Measurements from ENCODE around the gene ELL.

ELL gene

DNA sequence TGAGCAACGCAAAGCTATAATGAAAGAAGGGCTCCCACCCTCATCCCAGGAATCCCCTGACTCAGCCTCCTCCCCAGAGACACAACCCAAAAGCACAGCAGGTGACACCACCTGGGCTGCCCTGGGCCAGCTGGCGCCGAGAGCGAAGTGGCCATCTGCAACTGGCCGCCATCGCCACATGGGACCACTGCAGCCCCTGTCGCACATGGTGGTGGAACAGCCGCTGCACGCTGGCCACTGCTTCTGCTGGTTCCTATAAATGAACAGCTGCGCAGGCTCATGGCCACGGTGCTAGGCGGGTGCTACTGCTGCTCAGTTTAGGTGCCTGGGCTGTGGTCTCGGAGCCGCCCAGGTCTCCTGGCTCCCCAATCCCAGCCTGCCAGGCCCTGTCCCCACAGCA lies 72.3 kb downstream of the ELL start:
- Mint-ChIP-seq H3K36me3 (ENCODE audit: insufficient read depth) (peaks cover 32% of the 10 kb centered on the region), H3K9me3 (no peaks in the 10 kb centered on the region), H3K4me3 (no peak overlapping the region), H3K27ac (ENCODE audit: low read depth) (no peak overlapping the region), H3K4me1 (peaks cover 8% of the 10 kb centered on the region), H3K27me3 (no peaks in the 10 kb centered on the region)
- ATAC-seq (replicated peaks; ENCODE audit: extremely low read depth, poor library complexity, severe bottlenecking) (no peak), DNase-seq (ENCODE audit: low spot score in 2 of 2) (no peak)

DNA sequence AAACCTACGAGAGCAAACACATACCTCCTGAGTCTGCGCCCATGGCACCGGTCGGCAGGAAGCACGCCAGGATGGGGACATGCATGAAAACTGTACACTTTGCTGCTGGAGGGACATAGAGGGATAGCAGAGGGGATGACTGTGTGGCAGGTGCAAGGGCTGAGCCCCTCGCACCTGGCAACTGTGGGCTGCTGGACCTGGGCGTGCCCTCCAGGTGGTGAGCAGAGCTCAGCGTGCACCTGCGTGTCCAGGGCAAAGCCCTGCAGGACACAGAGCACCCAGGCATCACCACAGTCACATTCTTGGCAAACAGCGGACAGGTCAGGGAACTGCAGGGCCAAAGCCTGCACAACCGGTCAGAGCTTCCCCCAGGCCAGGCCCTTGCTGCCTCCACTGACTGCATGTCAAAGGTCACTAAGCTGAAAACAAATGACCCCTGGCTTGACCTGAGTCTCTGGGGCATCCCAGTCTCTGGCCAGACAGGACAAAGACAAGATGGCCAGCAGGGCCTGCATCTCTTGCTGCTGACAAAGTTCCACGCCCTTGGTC lies 75.0 kb downstream of the ELL start:
- Mint-ChIP-seq H3K27ac (ENCODE audit: low read depth) (no peak overlapping the region), H3K4me1 (peaks cover 22% of the 10 kb centered on the region), H3K36me3 (ENCODE audit: insufficient read depth) (peaks cover 40% of the 10 kb centered on the region), H3K9me3 (peaks cover 5% of the 10 kb centered on the region), H3K4me3 (no peak overlapping the region), H3K27me3 (no peaks in the 10 kb centered on the region)
- DNase-seq (ENCODE audit: low spot score in 2 of 2): no peak
- ATAC-seq (replicated peaks; ENCODE audit: extremely low read depth, poor library complexity, severe bottlenecking): no peak

DNA sequence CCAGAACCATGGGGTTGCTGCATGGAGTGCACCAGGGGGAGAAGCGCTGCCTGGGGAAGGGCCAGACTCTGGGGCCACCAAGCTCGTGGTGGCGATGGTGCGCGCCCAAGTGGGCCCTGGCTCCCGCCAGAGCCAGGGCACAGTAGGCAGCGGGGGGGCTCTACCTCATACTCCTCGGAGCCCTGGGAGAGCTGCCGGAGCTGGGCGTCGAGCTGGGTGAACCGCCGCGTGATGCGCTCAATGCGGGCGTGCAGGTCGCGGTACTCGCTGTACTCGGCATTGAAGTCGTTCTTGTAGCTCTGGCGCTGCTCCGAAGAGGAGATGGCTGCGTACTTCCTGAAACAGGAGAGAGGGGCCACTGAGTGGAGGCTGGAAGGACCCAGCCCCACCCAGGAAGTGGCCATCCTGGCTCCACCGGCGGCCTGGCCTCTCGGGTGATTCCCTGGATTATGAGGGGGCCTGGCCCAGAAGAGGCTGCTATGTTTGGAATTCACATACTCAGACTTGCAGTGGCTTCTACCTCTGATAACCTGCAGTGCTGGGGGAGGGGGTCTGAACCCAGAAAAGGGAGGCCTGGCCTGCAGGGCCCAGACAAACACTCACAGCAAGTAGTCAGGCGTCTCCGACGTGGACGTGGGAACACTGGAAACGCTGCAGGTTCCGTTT lies 75.6 kb downstream of the ELL start:
- Mint-ChIP-seq H3K4me3 (no peak overlapping the region), H3K27ac (ENCODE audit: low read depth) (no peak overlapping the region), H3K27me3 (no peaks in the 10 kb centered on the region), H3K36me3 (ENCODE audit: insufficient read depth) (peaks cover 42% of the 10 kb centered on the region), H3K4me1 (peaks cover 27% of the 10 kb centered on the region), H3K9me3 (peaks cover 5% of the 10 kb centered on the region)
- ATAC-seq (replicated peaks; ENCODE audit: extremely low read depth, poor library complexity, severe bottlenecking): no peak
- DNase-seq (ENCODE audit: low spot score in 2 of 2): no peak

DNA sequence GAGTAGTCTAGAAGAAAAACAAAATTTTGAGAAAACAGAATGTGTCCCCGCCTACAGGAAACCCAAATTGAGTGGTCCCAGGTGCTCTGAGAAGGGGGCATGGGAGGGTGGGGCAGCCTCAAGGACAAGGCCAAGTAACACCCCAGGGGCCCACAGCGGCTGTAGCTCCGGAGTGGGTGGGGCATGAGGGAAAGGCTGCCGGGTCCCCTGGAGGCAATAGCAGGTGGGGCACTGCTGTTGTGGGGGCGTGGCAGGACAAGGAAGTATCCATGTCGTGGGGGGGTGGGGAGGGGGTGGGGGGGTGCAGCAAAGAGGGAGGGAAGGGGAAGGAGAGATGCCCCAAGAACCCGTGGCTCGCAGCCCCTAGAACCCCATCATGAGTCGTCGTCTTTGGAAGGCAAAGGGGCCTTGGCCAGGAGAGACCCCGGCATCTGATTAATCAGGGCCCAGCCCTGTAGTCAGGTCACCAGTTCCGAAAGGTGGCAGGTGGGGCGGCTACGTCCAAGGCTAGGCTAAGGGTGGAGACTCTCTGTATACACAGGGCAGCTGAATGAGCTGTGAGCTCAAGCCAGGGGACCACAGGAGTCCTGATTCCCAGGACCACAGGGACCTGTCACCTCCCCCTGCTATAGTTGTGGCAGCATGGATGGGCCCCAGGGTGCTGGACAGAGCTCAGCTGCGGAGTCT lies 76.5 kb downstream of the ELL start:
- H3K4me1 Mint-ChIP-seq: peaks cover 24% of the 10 kb centered on the region
- no peak overlapping the region for H3K27ac Mint-ChIP-seq (ENCODE audit: low read depth)
- DNase-seq (ENCODE audit: low spot score in 2 of 2): no peak
- no peaks in the 10 kb centered on the region for H3K27me3 Mint-ChIP-seq
- H3K36me3 Mint-ChIP-seq (ENCODE audit: insufficient read depth): peaks cover 43% of the 10 kb centered on the region
- no peak overlapping the region for H3K4me3 Mint-ChIP-seq
- no peak for ATAC-seq (replicated peaks; ENCODE audit: extremely low read depth, poor library complexity, severe bottlenecking)
- peaks cover 5% of the 10 kb centered on the region for H3K9me3 Mint-ChIP-seq

DNA sequence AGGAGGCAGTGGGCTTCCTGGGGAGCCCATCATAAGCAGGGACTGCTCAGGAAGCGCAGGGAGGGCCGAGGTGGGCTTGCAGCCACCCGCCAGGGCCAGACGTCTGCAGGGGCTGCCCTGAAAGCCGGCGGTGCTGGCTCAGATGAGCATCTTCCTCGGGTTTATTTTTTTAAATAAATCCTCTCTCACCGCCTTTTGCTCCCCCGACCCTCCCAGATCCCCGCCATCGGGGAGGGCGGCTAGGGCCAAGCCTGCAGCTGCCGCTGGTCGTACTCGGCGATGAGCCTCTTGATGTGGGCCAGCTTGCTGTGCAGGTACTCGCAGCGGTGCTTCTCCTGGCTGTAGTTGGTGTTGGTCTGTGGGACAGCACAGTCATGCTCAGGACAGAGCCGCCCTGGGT lies 77.4 kb downstream of the ELL start:
- Mint-ChIP-seq H3K27ac (ENCODE audit: low read depth) (no peak overlapping the region), H3K4me3 (no peak overlapping the region), H3K9me3 (peaks cover 5% of the 10 kb centered on the region), H3K27me3 (no peaks in the 10 kb centered on the region), H3K36me3 (ENCODE audit: insufficient read depth) (peaks cover 45% of the 10 kb centered on the region), H3K4me1 (peaks cover 29% of the 10 kb centered on the region)
- DNase-seq (ENCODE audit: low spot score in 2 of 2): no peak
- ATAC-seq (replicated peaks; ENCODE audit: extremely low read depth, poor library complexity, severe bottlenecking): no peak

DNA sequence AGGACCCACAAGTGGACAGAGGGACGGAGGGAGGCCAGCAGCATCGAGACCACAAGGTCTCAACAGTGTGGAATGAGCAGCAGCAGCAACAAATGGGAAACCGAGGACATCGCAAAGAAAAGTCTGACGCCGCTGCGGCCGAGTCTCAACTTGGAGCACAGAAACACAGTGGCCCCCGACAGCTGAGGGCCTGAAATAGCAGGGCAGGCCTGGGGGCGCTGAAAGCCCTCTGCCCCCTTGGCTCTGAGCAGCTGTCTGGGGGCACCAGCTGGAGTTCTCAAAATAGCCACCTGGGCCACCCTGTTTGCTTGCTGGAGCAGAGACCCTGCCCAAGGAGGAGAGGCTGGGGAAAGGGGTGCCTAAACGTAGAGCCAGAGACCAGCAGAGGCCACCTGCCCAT lies 78.0 kb downstream of the ELL start:
- Mint-ChIP-seq H3K4me1 (peaks cover 29% of the 10 kb centered on the region), H3K9me3 (peaks cover 5% of the 10 kb centered on the region), H3K4me3 (no peak overlapping the region), H3K27ac (ENCODE audit: low read depth) (no peak overlapping the region), H3K36me3 (ENCODE audit: insufficient read depth) (peaks cover 44% of the 10 kb centered on the region), H3K27me3 (no peaks in the 10 kb centered on the region)
- no peak for DNase-seq (ENCODE audit: low spot score in 2 of 2)
- no peak for ATAC-seq (replicated peaks; ENCODE audit: extremely low read depth, poor library complexity, severe bottlenecking)

DNA sequence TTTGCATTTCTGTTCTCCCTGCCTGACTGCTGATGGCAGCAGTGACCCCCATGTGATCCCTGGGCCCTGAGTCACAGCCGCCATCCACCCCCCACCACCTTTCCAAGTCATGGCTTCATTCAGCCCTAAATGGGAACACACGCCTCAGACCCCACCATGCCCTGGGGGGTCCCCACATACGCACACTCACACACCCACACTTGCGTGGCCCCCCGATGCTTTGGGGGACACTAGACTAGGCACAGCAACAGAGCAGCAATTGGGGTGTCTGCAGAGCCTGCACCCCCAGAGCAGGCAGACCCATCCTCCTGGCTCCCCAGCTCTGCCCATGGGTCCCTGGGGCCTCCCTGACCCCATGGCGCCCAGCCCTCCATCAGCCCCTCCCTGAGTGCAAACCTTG lies 78.5 kb downstream of the ELL start:
- H3K27ac Mint-ChIP-seq (ENCODE audit: low read depth): no peak overlapping the region

DNA sequence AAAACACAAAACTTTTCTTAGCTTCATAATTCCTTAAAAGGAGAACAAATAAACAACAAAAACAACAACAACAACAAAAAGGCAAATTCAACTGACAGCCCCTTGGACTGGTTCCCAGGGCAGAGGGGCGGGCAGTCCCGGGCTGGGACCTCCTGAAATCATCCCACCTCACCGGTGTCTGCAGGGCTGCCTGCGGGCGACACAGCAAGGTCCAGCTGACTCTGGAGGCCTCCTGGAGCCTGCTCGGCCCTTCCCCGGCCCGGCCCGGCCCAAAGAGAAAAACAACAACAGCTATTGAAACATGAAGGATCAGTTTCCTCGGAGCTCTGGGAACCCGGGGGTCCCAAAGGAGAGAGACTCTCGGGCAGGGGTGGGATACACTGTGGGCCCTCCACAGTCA lies 78.9 kb downstream of the ELL start:
- DNase-seq (ENCODE audit: low spot score in 2 of 2): no peak
- H3K36me3 Mint-ChIP-seq (ENCODE audit: insufficient read depth): peaks cover 41% of the 10 kb centered on the region
- H3K9me3 Mint-ChIP-seq: peaks cover 5% of the 10 kb centered on the region
- H3K27ac Mint-ChIP-seq (ENCODE audit: low read depth): peak overlapping the region; percentile 79
- no peaks in the 10 kb centered on the region for H3K27me3 Mint-ChIP-seq
- H3K4me1 Mint-ChIP-seq: peaks cover 29% of the 10 kb centered on the region
- ATAC-seq (replicated peaks; ENCODE audit: extremely low read depth, poor library complexity, severe bottlenecking): no peak
- no peak overlapping the region for H3K4me3 Mint-ChIP-seq

More for the DNA sequence above, 78.5 kb downstream of the ELL start:
- DNase-seq (ENCODE audit: low spot score in 2 of 2) (no peak), ATAC-seq (replicated peaks; ENCODE audit: extremely low read depth, poor library complexity, severe bottlenecking) (no peak)
- Mint-ChIP-seq H3K27me3 (no peaks in the 10 kb centered on the region), H3K4me1 (peaks cover 29% of the 10 kb centered on the region), H3K4me3 (no peak overlapping the region), H3K36me3 (ENCODE audit: insufficient read depth) (peaks cover 43% of the 10 kb centered on the region), H3K9me3 (peaks cover 5% of the 10 kb centered on the region)

DNA sequence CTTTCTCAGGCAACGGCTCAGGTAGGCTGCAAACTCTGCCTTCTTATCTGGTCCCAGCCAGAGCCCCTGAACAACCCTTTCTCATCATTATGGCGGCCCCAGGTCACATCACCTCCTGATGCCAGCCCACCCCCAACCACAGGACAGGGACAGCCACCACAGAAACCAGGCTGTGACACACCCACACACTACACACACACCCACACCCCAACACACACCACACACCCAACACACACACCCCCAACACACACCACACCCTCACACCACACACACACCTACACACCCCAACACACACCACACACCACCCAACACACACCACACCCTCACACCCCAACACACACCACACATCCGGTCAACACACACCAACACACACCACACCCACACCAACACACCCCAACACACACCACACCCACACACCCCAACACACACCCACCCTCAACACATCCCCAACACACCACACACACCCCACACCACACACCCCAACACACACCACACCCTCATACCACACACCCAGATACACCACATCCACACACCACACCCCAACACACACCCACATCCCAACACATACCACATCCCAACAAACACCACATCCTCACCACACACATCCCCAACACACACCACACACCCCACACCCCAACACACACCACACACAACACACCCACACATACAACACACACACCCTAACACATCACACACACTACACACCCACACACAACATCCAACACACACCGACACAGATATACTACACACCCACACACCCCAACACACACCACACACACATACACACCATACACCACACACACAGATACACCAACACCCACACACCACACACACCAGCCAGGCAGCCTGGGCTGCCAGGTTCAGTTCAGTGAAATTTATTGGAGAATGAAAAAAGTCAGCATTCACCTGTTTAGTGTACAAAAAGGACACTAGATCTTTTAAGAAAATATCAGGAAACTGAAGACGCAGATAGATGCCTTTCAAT lies 79.8 kb downstream of the ELL start:
- Mint-ChIP-seq H3K4me3 (peak overlapping the region; percentile 15), H3K4me1 (peaks cover 29% of the 10 kb centered on the region), H3K27ac (ENCODE audit: low read depth) (peak overlapping the region; percentile 79), H3K9me3 (peaks cover 5% of the 10 kb centered on the region), H3K36me3 (ENCODE audit: insufficient read depth) (peaks cover 38% of the 10 kb centered on the region), H3K27me3 (no peaks in the 10 kb centered on the region)
- peak; percentile 30 for ATAC-seq (replicated peaks; ENCODE audit: extremely low read depth, poor library complexity, severe bottlenecking)
- peak in 1 of 2 donors; percentile 55 for DNase-seq (ENCODE audit: low spot score in 2 of 2)

DNA sequence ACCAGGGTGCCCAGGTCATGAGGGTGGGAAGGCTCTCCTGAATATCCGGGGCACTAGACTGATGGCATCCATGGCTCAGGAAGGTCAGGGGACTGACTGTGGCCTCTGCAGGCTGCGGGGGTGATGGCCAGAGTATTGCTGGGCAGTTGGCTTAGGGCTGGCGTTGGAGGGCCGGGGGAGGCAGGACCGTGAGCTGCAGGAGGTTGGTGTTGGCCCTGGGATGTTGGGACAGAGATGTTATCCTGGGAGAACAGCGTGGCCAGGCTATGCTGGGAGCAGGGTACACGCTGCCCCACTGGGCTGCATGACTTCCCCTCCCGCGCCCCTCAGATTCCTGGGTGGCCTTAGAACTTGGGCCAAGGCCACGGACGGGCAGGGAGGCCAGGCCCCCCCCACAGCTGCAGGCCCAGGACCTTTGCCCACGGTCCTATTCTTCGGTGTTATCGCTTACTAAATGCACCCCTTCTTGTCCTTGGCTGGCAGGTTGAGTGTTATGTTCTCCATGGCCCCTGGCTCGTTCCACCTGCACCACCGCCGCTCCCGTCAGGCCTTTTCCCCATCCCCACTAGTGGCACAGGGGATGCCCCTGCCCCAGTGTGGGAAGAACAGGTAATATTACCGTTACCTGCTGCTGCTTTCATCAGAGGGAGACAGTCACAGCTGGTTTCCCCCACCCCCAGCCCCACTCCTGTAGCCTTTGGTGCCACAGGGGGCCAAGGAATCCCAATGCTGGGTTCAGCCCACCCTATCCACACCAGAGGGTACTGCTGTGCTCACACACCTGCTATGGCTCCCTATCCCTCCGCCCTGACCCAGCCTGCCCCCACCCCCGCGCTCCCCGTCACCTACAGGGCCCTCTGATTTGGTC lies 80.7 kb downstream of the ELL start:
- Mint-ChIP-seq H3K36me3 (ENCODE audit: insufficient read depth) (peaks cover 31% of the 10 kb centered on the region), H3K9me3 (peaks cover 5% of the 10 kb centered on the region), H3K4me3 (no peak overlapping the region), H3K4me1 (peaks cover 33% of the 10 kb centered on the region), H3K27ac (ENCODE audit: low read depth) (peak overlapping the region; percentile 79), H3K27me3 (no peaks in the 10 kb centered on the region)
- no peak for DNase-seq (ENCODE audit: low spot score in 2 of 2)
- ATAC-seq (replicated peaks; ENCODE audit: extremely low read depth, poor library complexity, severe bottlenecking): peak; percentile 3

DNA sequence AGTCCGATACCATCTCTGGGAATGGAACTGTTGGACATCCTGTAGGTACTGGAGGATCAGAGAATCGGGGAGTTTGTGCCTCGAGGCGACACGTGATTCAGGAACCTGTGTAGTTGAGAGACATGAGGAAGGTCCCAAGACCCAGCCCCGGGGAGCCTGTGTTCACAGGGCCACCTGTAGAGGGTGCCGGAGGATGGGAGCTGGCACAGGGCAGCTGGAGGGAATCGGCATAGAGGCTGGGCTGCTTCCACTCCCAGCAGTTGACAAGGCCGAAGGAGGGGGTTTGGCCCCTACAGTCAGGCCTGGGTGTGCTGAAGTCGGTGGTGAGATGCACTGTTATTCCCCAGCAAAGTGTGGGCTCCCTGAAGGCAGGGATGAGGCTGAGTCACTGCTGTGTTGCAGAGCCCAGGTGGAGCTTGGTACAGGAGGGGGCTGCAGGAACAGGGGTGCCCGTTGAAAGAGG lies 81.4 kb downstream of the ELL start:
- H3K27ac Mint-ChIP-seq (ENCODE audit: low read depth): peak overlapping the region; percentile 79

DNA sequence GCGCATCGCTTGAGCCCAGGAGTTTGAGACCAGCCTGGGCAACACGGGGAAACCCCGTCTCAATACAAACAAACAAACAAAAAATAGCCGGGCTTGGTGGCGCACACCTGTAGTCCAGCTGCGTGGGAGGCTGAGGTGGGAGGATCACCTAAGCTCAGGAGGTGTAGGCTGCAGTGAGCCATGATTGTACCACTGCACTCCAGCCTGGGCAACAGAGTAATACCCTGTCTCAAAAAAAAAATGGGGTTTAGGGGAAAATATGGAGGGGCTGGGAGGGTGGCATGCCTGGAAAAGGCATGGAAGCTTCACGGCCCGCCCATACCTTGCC lies 82.0 kb downstream of the ELL start:
- Mint-ChIP-seq H3K4me1 (peaks cover 37% of the 10 kb centered on the region), H3K36me3 (ENCODE audit: insufficient read depth) (peaks cover 34% of the 10 kb centered on the region), H3K9me3 (peaks cover 5% of the 10 kb centered on the region), H3K4me3 (no peak overlapping the region), H3K27ac (ENCODE audit: low read depth) (peak overlapping the region; percentile 79), H3K27me3 (no peaks in the 10 kb centered on the region)
- ATAC-seq (replicated peaks; ENCODE audit: extremely low read depth, poor library complexity, severe bottlenecking): no peak
- DNase-seq (ENCODE audit: low spot score in 2 of 2): no peak

More for the DNA sequence above, 81.4 kb downstream of the ELL start:
- Mint-ChIP-seq H3K36me3 (ENCODE audit: insufficient read depth) (peaks cover 33% of the 10 kb centered on the region), H3K27me3 (no peaks in the 10 kb centered on the region), H3K9me3 (peaks cover 5% of the 10 kb centered on the region), H3K4me3 (no peak overlapping the region), H3K4me1 (peaks cover 37% of the 10 kb centered on the region)
- DNase-seq (ENCODE audit: low spot score in 2 of 2): no peak
- ATAC-seq (replicated peaks; ENCODE audit: extremely low read depth, poor library complexity, severe bottlenecking): no peak
